ENCODE data around the gene LRRC36. TPM values are rescaled to one million over a fixed set of nuclear protein-coding genes. Genes with fewer than 3 reads are reported as not detected.

The LRRC36 gene
- total RNA-seq, 4 donors from 2014 or later: 0.46 to 2.8 TPM; not detected in 2

DNA sequence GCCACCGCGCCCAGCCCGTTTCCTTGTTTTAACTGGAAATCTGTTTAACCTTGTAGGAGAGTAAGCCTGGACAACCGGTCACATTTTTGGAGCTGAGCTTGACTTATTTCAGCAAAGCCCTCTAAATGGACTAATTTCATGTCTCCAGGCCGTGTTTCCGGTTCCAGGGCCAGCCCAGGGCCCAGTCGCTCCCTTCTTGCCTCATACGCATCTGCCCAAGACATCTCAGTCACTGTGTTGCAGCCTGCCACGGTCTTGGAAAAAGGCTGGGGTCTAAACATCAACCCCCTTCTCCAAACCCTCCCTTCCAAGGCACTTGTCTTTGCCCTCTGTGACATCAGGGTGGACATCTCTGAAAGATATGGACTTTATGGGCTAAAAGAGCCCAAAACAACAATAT lies 28.3 kb upstream of the LRRC36 start:
- no peaks in the 10 kb centered on the region for H3K9me3 ChIP-seq
- no peak for TF ChIP-seq POLR2A (IDR thresholded peaks at IDR 0.05)
- TF ChIP-seq, protein P1, sequence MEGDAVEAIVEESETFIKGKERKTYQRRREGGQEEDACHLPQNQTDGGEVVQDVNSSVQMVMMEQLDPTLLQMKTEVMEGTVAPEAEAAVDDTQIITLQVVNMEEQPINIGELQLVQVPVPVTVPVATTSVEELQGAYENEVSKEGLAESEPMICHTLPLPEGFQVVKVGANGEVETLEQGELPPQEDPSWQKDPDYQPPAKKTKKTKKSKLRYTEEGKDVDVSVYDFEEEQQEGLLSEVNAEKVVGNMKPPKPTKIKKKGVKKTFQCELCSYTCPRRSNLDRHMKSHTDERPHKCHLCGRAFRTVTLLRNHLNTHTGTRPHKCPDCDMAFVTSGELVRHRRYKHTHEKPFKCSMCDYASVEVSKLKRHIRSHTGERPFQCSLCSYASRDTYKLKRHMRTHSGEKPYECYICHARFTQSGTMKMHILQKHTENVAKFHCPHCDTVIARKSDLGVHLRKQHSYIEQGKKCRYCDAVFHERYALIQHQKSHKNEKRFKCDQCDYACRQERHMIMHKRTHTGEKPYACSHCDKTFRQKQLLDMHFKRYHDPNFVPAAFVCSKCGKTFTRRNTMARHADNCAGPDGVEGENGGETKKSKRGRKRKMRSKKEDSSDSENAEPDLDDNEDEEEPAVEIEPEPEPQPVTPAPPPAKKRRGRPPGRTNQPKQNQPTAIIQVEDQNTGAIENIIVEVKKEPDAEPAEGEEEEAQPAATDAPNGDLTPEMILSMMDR (IDR thresholded peaks at IDR 0.05): no peak
- H3K4me3 ChIP-seq: no peak overlapping the region
- H3K4me1 ChIP-seq: no peaks in the 10 kb centered on the region
- intact Hi-C loops (cut with DNase I; ENCODE audit: low total_unique reads): no loop called here
- no peak overlapping the region for H3K27ac ChIP-seq
- H3K27me3 ChIP-seq: no peaks in the 10 kb centered on the region
- no peaks in the 10 kb centered on the region for H3K36me3 ChIP-seq
- no peak for DNase-seq

DNA sequence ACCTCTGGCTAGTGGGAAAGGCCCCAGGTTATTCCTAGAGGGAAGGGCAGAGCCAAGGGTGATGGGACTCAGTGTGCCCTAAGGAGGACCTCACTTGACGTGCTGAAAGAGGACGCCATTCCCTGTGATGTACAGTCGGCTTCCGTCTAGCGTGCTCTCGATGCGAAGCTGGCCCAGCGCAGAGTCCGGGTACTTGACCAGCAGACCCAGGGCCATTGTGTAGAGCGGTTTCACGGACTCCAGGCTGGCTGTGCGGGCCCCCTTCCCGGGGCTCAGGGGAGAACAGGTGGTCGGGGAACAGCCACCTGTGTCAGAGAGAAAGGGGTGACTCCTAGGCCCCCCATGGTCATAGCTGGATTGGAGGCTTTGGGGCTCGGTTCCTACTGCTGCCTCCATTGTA lies 27.3 kb upstream of the LRRC36 start:
- Histone ChIP-seq H3K27me3 (no peaks in the 10 kb centered on the region), H3K4me1 (no peaks in the 10 kb centered on the region), H3K4me3 (no peak overlapping the region), H3K27ac (no peak overlapping the region), H3K36me3 (no peaks in the 10 kb centered on the region), H3K9me3 (no peaks in the 10 kb centered on the region)
- no peak for DNase-seq
- intact Hi-C loops (cut with DNase I; ENCODE audit: low total_unique reads): no loop called here
- TF ChIP-seq, protein P1 (IDR thresholded peaks at IDR 0.05): no peak
- TF ChIP-seq POLR2A (IDR thresholded peaks at IDR 0.05): no peak

DNA sequence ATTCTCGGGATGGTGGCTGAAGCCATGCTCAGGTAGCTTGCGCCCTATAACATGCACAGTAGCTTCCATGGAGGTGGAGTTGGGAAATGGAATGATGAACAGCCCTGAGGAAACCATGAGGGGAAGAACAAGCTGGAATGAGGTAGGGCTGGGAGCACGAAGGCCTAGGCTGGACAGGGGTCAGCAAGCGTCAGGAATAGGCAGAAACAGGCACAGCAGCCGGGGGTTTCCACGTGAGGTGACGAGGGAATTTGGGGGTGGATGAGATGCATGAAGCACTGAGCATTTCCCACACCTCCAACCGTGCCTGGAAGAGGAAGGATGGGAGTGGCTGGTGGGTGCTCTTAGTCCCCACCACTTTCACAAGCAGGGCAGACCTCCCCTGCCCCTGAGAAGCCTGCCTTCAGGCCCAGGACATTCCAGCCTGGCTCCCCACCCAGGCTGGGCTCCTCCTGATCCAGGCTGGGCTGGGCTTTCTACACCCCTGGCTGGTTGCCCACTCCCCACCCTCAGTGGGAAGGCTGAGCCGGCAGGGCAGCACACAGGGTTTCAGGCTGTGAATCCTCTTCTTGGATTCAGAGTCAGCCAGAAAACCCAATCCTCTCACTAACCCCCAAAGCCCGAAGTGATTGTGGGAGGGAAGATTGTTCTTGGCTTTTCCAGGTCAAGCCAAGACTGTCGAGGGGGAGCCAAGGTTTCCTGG lies 25.4 kb upstream of the LRRC36 start:
- H3K4me1 ChIP-seq: no peaks in the 10 kb centered on the region
- H3K4me3 ChIP-seq: no peak overlapping the region
- DNase-seq: peak; percentile 61 to 73
- no peaks in the 10 kb centered on the region for H3K9me3 ChIP-seq
- no peak for TF ChIP-seq POLR2A (IDR thresholded peaks at IDR 0.05)
- TF ChIP-seq, protein P1 (IDR thresholded peaks at IDR 0.05): no peak
- H3K27me3 ChIP-seq: no peaks in the 10 kb centered on the region
- peak overlapping the region; percentile 68 to 70 for H3K27ac ChIP-seq
- intact Hi-C loops (cut with DNase I; ENCODE audit: low total_unique reads): no loop called here
- H3K36me3 ChIP-seq: no peaks in the 10 kb centered on the region

DNA sequence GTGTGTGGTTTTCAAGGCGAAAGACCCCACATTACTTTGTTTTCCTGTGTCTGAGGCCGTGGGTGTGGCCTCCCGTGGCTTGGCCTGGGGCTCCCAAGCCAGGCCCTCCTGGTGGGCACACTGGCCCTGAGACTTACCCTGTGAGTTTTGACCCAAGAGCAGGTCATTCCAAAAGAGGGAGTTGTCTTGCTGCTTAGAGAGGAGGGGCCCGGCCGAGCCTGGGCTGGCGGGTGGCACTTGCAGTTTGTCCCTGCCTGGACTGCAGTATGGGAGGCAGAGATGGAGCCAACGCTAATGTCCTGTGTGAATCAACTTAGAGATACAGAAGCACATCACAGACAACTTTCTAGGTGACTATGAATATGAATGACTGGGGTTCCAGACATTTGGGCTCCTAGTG lies 24.5 kb upstream of the LRRC36 start:
- H3K4me1 ChIP-seq: no peaks in the 10 kb centered on the region
- peak overlapping the region; percentile 68 to 70 for H3K27ac ChIP-seq
- H3K36me3 ChIP-seq: no peaks in the 10 kb centered on the region
- no peak for DNase-seq
- H3K27me3 ChIP-seq: no peaks in the 10 kb centered on the region
- intact Hi-C loops (cut with DNase I; ENCODE audit: low total_unique reads): no loop called here
- H3K4me3 ChIP-seq: no peak overlapping the region
- TF ChIP-seq, protein P1 (IDR thresholded peaks at IDR 0.05): no peak
- TF ChIP-seq POLR2A (IDR thresholded peaks at IDR 0.05): no peak
- no peaks in the 10 kb centered on the region for H3K9me3 ChIP-seq

DNA sequence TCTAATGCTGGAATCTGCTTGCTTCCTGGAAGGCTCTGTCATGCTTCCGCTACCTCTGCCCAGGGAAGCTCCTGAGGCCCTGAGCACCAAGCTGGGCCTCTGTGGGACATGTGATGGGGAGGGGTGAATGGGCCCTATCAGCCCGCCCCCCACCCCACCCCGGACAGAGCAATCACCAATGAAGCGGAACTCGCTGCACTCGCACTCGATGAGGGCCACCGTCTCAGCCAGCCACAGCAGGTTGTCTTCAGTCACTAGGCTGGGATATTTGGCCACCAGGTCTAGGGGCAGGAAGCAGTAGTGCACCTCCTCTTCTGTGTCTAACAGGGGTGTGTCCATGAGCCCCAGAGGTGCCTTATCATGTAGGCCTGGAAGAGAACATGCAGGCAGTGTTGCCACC lies 23.6 kb upstream of the LRRC36 start:
- H3K36me3 ChIP-seq: no peaks in the 10 kb centered on the region
- H3K9me3 ChIP-seq: no peaks in the 10 kb centered on the region
- no peak overlapping the region for H3K4me3 ChIP-seq
- H3K27ac ChIP-seq: peak overlapping the region in 1 of 2 donors; percentile 70
- no peak for DNase-seq
- no peaks in the 10 kb centered on the region for H3K4me1 ChIP-seq
- TF ChIP-seq, protein P1 (IDR thresholded peaks at IDR 0.05): no peak
- TF ChIP-seq POLR2A (IDR thresholded peaks at IDR 0.05): no peak
- intact Hi-C loops (cut with DNase I; ENCODE audit: low total_unique reads): no loop called here
- H3K27me3 ChIP-seq: no peaks in the 10 kb centered on the region
